ENCODE data around the gene GDF2. TPM values are rescaled to one million over a fixed set of nuclear protein-coding genes. Genes with fewer than 3 reads are reported as not detected.

The GDF2 gene
- total RNA-seq, result not detected in 2 replicates

DNA sequence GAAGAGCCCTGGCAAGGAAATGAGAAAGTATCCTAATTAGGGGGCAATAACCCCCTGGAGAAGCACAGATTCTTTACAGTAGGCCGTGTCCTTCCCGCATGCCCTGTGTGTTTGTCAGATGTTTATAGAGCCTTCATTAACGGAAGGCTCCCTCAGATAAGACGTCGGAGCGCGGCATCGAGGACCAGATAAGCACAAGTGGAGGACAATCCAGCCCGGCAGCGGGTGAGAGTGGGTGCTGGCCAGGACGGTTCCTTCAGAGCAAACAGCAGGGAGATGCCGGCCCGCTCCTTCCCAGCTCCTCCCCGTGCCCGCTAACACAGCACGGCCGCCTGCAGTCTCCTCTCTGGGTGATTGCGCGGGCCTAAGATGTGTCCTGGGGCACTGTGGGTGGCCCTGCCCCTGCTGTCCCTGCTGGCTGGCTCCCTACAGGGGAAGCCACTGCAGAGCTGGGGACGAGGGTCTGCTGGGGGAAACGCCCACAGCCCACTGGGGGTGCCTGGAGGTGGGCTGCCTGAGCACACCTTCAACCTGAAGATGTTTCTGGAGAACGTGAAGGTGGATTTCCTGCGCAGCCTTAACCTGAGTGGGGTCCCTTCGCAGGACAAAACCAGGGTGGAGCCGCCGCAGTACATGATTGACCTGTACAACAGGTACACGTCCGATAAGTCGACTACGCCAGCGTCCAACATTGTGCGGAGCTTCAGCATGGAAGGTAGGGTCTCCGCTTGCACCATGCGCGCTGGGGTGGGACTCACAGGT is at the start of gene GDF2:
TSS of gene GDF2 (plus strand) at position 155 of the 762 bp plus-strand sequence. CDS start at position 370, 215 bp downstream.
- intact Hi-C loops (cut with micrococcal nuclease), result no loop called here

- intact Hi-C loops (cut with micrococcal nuclease), result no loop called here
These were observed 46.2 kb upstream of the GDF2 start for GRCh38 chr10:47276071-47276470.

GRCh38 chr10:47276576-47277351 is 45.5 kb upstream of the GDF2 start:
- intact Hi-C loops (cut with micrococcal nuclease), result no loop called here

DNA sequence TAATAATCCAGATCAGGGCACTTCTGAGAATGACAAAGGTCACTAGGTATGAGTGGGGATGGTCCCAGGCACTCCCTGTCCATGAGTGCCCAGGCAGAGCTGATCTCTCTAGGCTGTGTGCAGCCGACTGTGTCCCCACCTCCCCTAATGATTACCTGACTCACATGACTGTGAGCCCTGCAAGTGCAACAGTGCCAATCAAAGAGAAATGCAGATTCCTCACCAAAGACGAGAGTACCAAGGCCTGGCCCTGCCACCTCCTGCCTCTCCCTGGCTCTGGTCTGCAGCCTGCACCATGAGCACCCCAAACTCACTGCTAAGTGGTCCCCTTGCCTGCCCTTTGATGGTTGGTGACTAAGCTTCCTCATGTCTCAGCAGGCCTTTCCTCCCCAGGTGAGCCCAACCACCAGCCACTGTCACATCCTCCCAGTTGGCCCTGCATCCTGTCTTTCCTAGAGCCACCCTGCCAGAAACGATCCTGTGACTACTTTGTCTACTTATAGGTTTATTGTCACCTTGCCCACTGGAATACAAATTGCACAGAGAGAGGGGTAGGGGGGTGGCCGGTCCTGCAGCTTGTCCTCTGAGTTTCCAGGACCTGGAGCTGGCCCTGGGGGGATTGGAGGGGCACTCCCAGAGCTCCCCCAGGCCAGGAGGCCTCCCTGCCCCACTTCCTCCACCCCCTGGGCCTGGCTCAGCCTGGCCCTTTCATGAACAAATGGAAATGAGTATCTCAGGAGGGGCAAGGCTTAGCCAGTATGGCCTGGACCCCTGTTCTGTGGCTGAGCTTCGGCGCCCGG is 44.7 kb upstream of the GDF2 start:
- intact Hi-C loops (cut with micrococcal nuclease), result no loop called here

DNA sequence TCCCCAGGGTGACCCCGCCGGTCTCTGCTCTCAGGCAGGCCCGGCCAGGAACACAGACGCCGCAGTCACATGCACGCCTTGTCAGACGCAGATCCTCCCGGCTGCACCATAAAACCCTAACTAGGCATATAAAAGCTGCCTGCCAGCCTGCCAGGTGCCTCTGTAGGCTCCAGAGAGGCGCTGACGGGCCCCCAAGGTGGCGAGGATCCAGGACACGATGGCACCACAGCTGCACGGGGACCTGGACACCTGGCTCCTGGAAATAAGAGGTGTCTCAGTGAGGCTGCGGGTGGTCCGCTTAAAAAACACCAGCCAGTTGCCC is 44.1 kb upstream of the GDF2 start:
- intact Hi-C loops (cut with micrococcal nuclease), result no loop called here

- intact Hi-C loops (cut with micrococcal nuclease), result no loop called here
These were observed 43.5 kb upstream of the GDF2 start for GRCh38 chr10:47278720-47279119.

DNA sequence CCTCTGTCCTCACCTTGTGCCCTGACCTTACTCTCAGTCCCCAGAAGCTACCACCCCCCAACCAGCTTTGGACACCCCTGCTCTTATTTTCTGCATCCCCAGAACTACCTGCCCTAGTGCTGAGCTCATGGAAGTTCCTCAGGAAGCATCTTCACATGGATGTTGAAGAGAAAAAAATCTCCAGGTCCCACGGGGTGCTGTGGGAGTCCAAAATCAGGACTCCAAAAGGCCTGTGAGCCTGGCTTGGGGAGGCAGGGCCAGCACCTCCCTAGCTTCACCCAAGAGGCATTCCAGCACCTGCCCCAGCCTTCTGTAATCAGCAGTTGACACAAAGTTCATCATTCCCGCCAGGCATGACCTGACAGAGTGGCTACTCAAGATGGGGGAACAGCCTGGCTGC is 43.0 kb upstream of the GDF2 start:
- intact Hi-C loops (cut with micrococcal nuclease), result no loop called here

GRCh38 chr10:47282005-47282656 is 40.1 kb upstream of the GDF2 start:
- intact Hi-C loops (cut with micrococcal nuclease), result no loop called here

DNA sequence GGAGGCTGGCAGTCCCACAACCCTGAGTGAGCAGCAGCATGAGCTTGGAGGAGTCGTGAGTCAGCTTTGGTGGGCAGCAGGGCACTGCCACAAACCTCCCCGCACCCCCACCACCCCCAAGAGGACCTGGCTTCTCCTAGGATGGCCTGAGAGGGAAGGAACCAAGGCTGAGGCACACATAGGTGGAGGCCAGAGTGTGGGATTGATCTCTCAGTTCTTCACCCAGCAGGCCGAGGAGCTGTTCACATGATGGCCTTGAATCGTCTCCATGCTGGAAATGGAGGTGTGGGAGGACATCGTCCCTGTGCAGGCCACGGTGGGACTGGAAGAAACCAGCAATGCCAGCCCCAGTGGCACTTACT is 39.6 kb upstream of the GDF2 start:
- intact Hi-C loops (cut with micrococcal nuclease), result no loop called here

DNA sequence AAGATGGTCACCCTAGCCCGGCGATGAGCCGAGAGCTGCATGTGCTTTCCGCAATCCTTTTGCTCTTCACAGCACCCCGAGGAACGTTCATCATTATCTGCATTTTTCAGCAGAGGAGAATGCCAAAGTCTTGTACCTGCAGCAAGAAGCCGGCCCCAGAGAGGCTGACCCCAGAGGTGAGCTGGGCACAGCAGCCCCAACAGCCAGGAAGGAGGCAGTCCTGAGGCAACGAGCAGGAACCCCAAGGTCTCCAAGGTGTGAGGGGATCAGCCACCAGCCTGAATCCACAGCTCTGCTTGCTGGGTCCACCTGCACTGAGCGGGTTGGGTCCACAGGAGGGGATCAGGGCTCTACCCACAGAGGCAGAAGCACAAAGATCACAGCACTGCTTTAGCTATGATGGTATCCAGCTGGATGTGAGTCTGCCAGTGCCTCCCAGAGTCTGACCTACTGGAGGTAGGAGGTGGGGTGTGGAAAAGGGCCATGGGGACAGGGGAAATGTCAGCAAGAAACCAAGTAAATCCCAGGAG is 39.1 kb upstream of the GDF2 start:
- intact Hi-C loops (cut with micrococcal nuclease), result no loop called here

- intact Hi-C loops (cut with micrococcal nuclease), result no loop called here
These were observed 38.4 kb upstream of the GDF2 start for GRCh38 chr10:47283848-47284247.

DNA sequence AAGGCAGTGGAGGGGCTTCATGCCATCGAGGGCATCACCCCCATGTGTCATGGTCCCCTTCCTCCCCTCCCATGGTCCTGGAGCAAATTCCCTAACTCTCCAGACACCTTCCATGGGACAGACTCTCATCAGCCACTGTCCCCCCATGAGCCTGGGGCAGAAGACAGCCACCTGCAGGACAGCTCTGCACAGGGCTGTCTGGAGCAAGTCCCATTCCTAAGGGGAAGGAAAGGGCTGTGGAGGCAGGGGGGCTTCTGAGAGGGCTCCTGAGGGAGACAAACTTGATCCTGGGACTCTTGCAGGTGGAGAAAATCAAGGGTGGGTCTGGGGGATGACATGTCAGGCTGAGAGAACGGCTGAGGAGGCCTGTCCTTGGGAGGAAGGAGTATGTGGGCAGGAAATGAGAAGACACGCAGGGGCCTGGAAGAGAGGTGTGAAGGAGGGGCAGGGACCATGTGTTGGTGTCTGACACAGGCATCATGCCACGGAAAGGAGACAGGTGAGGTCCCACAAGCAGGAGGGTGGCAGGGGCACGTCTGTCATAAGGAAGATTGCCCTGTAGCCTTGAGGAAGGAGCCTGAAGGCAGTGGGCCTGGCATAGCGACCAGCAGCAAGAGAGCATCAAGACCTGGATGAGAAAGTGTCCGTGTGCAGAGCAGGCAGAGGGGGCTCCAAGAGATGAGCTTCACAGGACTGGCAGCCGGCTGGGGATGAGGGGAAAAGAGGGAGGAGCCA is 36.7 kb upstream of the GDF2 start:
- intact Hi-C loops (cut with micrococcal nuclease), result loop anchor here (5.0 kb wide), 1 partner anchor 118 kb away; no protein-coding TSS in a partner anchor

- intact Hi-C loops (cut with micrococcal nuclease), result loop anchor here (5.0 kb wide), 1 partner anchor 119 kb away; no protein-coding TSS in a partner anchor
These were observed 36.1 kb upstream of the GDF2 start for GRCh38 chr10:47286116-47286505.

GRCh38 chr10:47286591-47287315 is 35.5 kb upstream of the GDF2 start:
- intact Hi-C loops (cut with micrococcal nuclease), result loop anchor here (5.0 kb wide), 1 partner anchor 119 kb away; no protein-coding TSS in a partner anchor

- intact Hi-C loops (cut with micrococcal nuclease), result loop anchor here (5.0 kb wide), 1 partner anchor 120 kb away; no protein-coding TSS in a partner anchor
These were observed 34.9 kb upstream of the GDF2 start for GRCh38 chr10:47287365-47287802.

GRCh38 chr10:47287805-47288204 is 34.4 kb upstream of the GDF2 start:
- intact Hi-C loops (cut with micrococcal nuclease), result loop anchor here (5.0 kb wide), 1 partner anchor 121 kb away; no protein-coding TSS in a partner anchor

DNA sequence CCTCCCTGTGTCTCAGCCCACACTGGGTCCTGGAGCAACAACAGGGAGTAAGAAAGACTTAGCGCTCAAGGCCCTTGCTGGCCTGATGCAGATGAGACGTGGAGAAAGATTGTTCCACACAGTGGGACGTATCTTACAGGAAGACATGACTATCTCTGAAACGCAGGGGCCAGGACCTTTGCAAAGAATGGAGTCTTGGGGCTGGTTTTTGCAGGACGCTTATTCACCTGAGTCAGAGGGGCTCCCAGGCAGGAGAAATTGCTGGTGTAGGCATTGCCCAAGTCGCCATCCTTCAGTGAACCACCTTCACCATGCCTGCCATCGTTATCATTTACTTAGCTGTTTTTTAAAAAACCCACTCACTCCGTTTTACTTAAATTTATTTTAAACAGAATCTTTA is 34.0 kb upstream of the GDF2 start:
- intact Hi-C loops (cut with micrococcal nuclease), result loop anchor here (5.0 kb wide), 1 partner anchor 121 kb away; no protein-coding TSS in a partner anchor

GRCh38 chr10:47288916-47289495 is 33.2 kb upstream of the GDF2 start:
- intact Hi-C loops (cut with micrococcal nuclease), result loop anchor here (5.0 kb wide), 1 partner anchor 122 kb away; no protein-coding TSS in a partner anchor

DNA sequence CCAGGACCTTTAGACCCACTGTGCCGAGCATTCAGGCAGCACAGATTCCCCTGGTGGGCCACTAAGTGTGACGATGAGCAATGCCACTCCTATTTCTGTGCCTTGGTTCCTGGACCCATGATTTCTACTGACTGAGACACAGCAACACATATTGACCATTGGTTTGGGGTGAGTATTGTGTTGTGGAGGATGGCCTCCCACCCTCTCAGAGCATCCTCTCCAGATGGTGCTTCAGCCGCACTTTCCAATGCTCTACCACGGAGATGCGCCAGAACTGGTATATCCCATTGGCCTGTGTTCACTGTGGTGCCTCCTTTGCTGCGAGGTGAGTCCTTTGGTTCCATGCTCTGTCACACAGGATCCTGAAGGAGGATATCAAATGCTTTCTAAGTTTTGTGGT is 32.3 kb upstream of the GDF2 start:
- intact Hi-C loops (cut with micrococcal nuclease), result loop anchor here (5.0 kb wide), 1 partner anchor 123 kb away; no protein-coding TSS in a partner anchor

Data from T-helper 2 cell treated with Interferon-gamma antibody and Interleukin-4, amounts not matched to agents 100 ng/mL and 5 ng/mL, for 36 hours (primary cell).